H1 (cell line): Measurements from ENCODE around the gene CUEDC2. TPM values are rescaled to one million over a fixed set of nuclear protein-coding genes. Genes with fewer than 3 reads are reported as not detected.

Experiments
- CTCF ChIA-PET: fragments of 300-600 bp; sonication (Branson Sonifier 250); formaldehyde crosslinking; loops from one replicate; lab custom pipeline; 2021; ENCODE audit not compliant: partially characterized antibody; lab: Charles Lee
- POLR2A ChIA-PET: fragments of 300-600 bp; sonication (Branson Sonifier 250); formaldehyde crosslinking; loops from one replicate; lab custom pipeline; 2021; ENCODE audit warnings: inconsistent platforms; ENCODE audit not compliant: partially characterized antibody; lab: Charles Lee
- DNase-seq, 2 experiments: peaks; one replicate each; pipeline versions ENCODE4 v3.0.0 to v3.0.0-alpha.2; 2010 to 2022; ENCODE audit warnings: low spot score in 2 of 2, low read depth in 1 of 2, mixed read lengths in 1 of 2
- FAIRE-seq: peaks from 2 replicates; lab custom pipeline; 2011; peaks lifted over from hg19 to GRCh38; lab: Jason Lieb, UNC
- H2AFZ ChIP-seq: 2 replicates; pipeline ENCODE4 v1.8.1; 2012; ENCODE audit warnings: low read length, inconsistent platforms
- H2AK5ac ChIP-seq: 2 replicates; pipeline ENCODE4 v1.6.1; 2013; ENCODE audit warnings: low read depth, low read length
- H2BK120ac ChIP-seq: replicated peaks from 2 replicates; pipeline ENCODE3; 2013; ENCODE audit warnings: low read depth, low read length, inconsistent platforms
- H2BK12ac ChIP-seq: 2 replicates; pipeline ENCODE4 v1.6.1; 2013; ENCODE audit warnings: low read depth, low read length
- H2BK15ac ChIP-seq: 2 replicates; pipeline ENCODE4 v1.6.1; 2013; ENCODE audit warnings: low read length
- H2BK20ac ChIP-seq: 2 replicates; pipeline ENCODE4 v1.6.1; 2013; ENCODE audit warnings: low read length
- H2BK5ac ChIP-seq: 2 replicates; pipeline ENCODE4 v1.6.1; 2013; ENCODE audit warnings: low read depth, low read length
- H3K14ac ChIP-seq: 2 replicates; pipeline ENCODE4 v1.6.1; 2013; ENCODE audit warnings: inconsistent platforms; ENCODE audit not compliant: insufficient read length
- H3K18ac ChIP-seq: 2 replicates; pipeline ENCODE4 v1.6.1; 2013; ENCODE audit warnings: low read length; ENCODE audit errors: extremely low read depth
- H3K23ac ChIP-seq: 2 replicates; pipeline ENCODE4 v1.6.1; 2013; ENCODE audit warnings: inconsistent platforms; ENCODE audit not compliant: insufficient read length
- H3K23me2 ChIP-seq: 2 replicates; pipeline ENCODE4 v1.6.1; 2013; ENCODE audit warnings: low read depth, low read length
- H3K27ac ChIP-seq: 2 replicates; pipeline ENCODE4 v1.6.1; 2011; ENCODE audit warnings: low read depth, low read length, inconsistent platforms
- H3K27me3 ChIP-seq, 4 experiments: replicated peaks in 1 of 4; 1 replicate in 1 of 4; 2 replicates in 3 of 4; pipeline versions ENCODE4 v1.6.1 to v1.8.1; 2011 to 2013; ENCODE audit warnings: low read length in 3 of 4, mild to moderate bottlenecking in 3 of 4, inconsistent platforms in 2 of 4, mixed read lengths in 2 of 4, moderate library complexity in 1 of 4; ENCODE audit not compliant: control insufficient read depth in 3 of 4, insufficient read depth in 3 of 4; ENCODE audit errors: extremely low read depth in 1 of 4
- H3K36me3 ChIP-seq, 4 experiments: 2 replicates each; pipeline versions ENCODE4 v1.6.1 to v1.8.1; 2011 to 2013; ENCODE audit warnings: mild to moderate bottlenecking in 4 of 4, low read length in 3 of 4, moderate library complexity in 2 of 4, control low read depth in 1 of 4, inconsistent platforms in 1 of 4; ENCODE audit not compliant: insufficient read depth in 4 of 4, control insufficient read depth in 2 of 4
- H3K4ac ChIP-seq: replicated peaks from 2 replicates; pipeline ENCODE3; 2013; ENCODE audit warnings: low read length, low read depth, mixed read lengths, inconsistent platforms; ENCODE audit not compliant: insufficient read length
- H3K4me1 ChIP-seq, 4 experiments: replicated peaks in 1 of 4; 1 replicate in 1 of 4; 2 replicates in 3 of 4; pipeline versions ENCODE4 v1.6.1 to v1.8.1; 2011 to 2013; ENCODE audit warnings: low read length in 3 of 4, inconsistent platforms in 2 of 4, mixed read lengths in 1 of 4; ENCODE audit not compliant: insufficient read depth in 4 of 4, control insufficient read depth in 3 of 4
- H3K4me2 ChIP-seq, 2 experiments: 2 replicates each; pipeline versions ENCODE4 v1.6.1 to v1.8.1; 2011 to 2013; ENCODE audit warnings: low read depth in 2 of 2, low read length in 2 of 2, control low read depth in 1 of 2, inconsistent platforms in 1 of 2, mild to moderate bottlenecking in 1 of 2; ENCODE audit not compliant: insufficient read depth in 1 of 2
- H3K4me3 ChIP-seq, 4 experiments: fragments of 200-600, 300-600 bp in 1 of 4; sonication (generic), shearing (Covaris generic), sonication (Bioruptor Twin) in 1 of 4; 2 replicates each; pipeline versions ENCODE4 v1.5.1 to v1.8.1; 2011 to 2016; ENCODE audit warnings: low read length in 4 of 4, low read depth in 3 of 4, control low read depth in 2 of 4, inconsistent platforms in 2 of 4, mild to moderate bottlenecking in 2 of 4, mixed read lengths in 1 of 4, moderate library complexity in 1 of 4; ENCODE audit not compliant: insufficient read depth in 2 of 4; ENCODE audit errors: extremely low read depth in 1 of 4
- H3K56ac ChIP-seq: replicated peaks from 2 replicates; pipeline ENCODE3; 2013; ENCODE audit warnings: low read depth, mild to moderate bottlenecking, mixed read lengths, low read length, inconsistent platforms; ENCODE audit not compliant: insufficient read length
- H3K79me1 ChIP-seq: 2 replicates; pipeline ENCODE4 v1.6.1; 2013; ENCODE audit warnings: low read depth, low read length, control low read depth
- H3K79me2 ChIP-seq, 2 experiments: 2 replicates each; pipeline versions ENCODE4 v1.6.1 to v1.8.1; 2012 to 2013; ENCODE audit warnings: low read length in 2 of 2, mild to moderate bottlenecking in 2 of 2, inconsistent platforms in 1 of 2; ENCODE audit not compliant: insufficient read depth in 2 of 2, control insufficient read depth in 1 of 2
- H3K9ac ChIP-seq, 4 experiments: replicated peaks in 1 of 4; 1 replicate in 1 of 4; 2 replicates in 3 of 4; pipeline versions ENCODE4 v1.6.1 to v1.8.1; 2011 to 2013; ENCODE audit warnings: low read depth in 3 of 4, low read length in 3 of 4, control low read depth in 2 of 4, mild to moderate bottlenecking in 2 of 4, moderate library complexity in 2 of 4, inconsistent platforms in 1 of 4; ENCODE audit errors: extremely low read depth in 1 of 4
- H3K9me3 ChIP-seq, 2 experiments: 2 replicates each; pipeline versions ENCODE4 v1.6.1 to v1.8.1; 2012 to 2013; ENCODE audit warnings: mild to moderate bottlenecking in 2 of 2, moderate library complexity in 2 of 2, control low read depth in 1 of 2, inconsistent platforms in 1 of 2, low read depth in 1 of 2, low read length in 1 of 2, mixed read lengths in 1 of 2; ENCODE audit not compliant: insufficient read depth in 2 of 2
- H4K20me1 ChIP-seq, 2 experiments: replicated peaks in 1 of 2; 2 replicates each; pipeline versions ENCODE3 to v1.8.1; 2011 to 2013; ENCODE audit warnings: inconsistent platforms in 2 of 2, low read length in 2 of 2, mild to moderate bottlenecking in 1 of 2; ENCODE audit not compliant: insufficient read depth in 2 of 2, control insufficient read depth in 1 of 2
- H4K5ac ChIP-seq: 2 replicates; pipeline ENCODE4 v1.6.1; 2013; ENCODE audit warnings: low read length, low read depth, mixed read lengths, inconsistent platforms; ENCODE audit not compliant: insufficient read length
- H4K8ac ChIP-seq: 2 replicates; pipeline ENCODE4 v1.8.0; 2013; ENCODE audit warnings: mild to moderate bottlenecking, moderate library complexity, low read length, inconsistent platforms; ENCODE audit not compliant: insufficient read depth; ENCODE audit errors: extremely low read depth
- H4K91ac ChIP-seq: replicated peaks from 2 replicates; pipeline ENCODE3; 2013; ENCODE audit warnings: low read length, mixed read lengths, inconsistent platforms; ENCODE audit not compliant: insufficient read length
- ATF3 ChIP-seq: IDR thresholded peaks from 2 replicates; pipeline ENCODE4 v1.6.1; 2011; ENCODE audit warnings: low read depth, mild to moderate bottlenecking, low read length; ENCODE audit not compliant: insufficient read depth
- BCL11A ChIP-seq, 2 experiments: IDR thresholded peaks; one replicate each; pipeline ENCODE4 v1.6.1; 2011; ENCODE audit warnings: low read depth in 2 of 2, low read length in 2 of 2, mild to moderate bottlenecking in 2 of 2
- BRCA1 ChIP-seq: IDR thresholded peaks from 2 replicates; pipeline ENCODE4 v1.6.1; 2012; ENCODE audit warnings: low read depth, low read length, improper control_type of control experiment
- GABPA ChIP-seq: IDR thresholded peaks from 2 replicates; pipeline ENCODE4 v1.6.1; 2011; ENCODE audit warnings: mild to moderate bottlenecking, low read length, moderate library complexity, borderline replicate concordance; ENCODE audit not compliant: insufficient read depth
- KDM5A ChIP-seq: fragments of 200-600 bp; IDR thresholded peaks from 2 replicates; pipeline ENCODE4 v1.7.1; 2012; ENCODE audit warnings: mild to moderate bottlenecking, low read length, inconsistent platforms, mixed read lengths
- NRF1 ChIP-seq: IDR thresholded peaks from 2 replicates; pipeline ENCODE4 v1.6.1; 2011; ENCODE audit warnings: mild to moderate bottlenecking, low read depth, low read length, improper control_type of control experiment
- POLR2AphosphoS5 ChIP-seq: IDR thresholded peaks from 2 replicates; pipeline ENCODE4 v1.6.1; 2011; ENCODE audit warnings: low read depth, low read length
- SP4 ChIP-seq: IDR thresholded peaks from 2 replicates; pipeline ENCODE4 v1.6.1; 2012; ENCODE audit warnings: low read length, inconsistent platforms
- TAF1 ChIP-seq: IDR thresholded peaks from 2 replicates; pipeline ENCODE4 v1.6.1; 2011; ENCODE audit warnings: mild to moderate bottlenecking, low read depth, low read length
- polyA plus RNA-seq, 7 experiments: library from polyadenylated mRNA; depleted of rRNA in 3 of 7; stranded (reverse) in 5 of 7; unstranded in 2 of 7; fragments of >200 nt in 5 of 7; fragments of 200-250 nt in 2 of 7; gene quantifications; 1 replicate in 5 of 7; 2 replicates in 1 of 7; 4 replicates in 1 of 7; pipeline versions ENCODE4 v1.2.1 to v1.2.3, GENCODE V29; 2011 to 2013; ENCODE audit warnings: missing spikeins in 2 of 7, mixed read lengths in 2 of 7
- total RNA-seq: library from RNA; stranded (reverse); fragmentation: NEBNext Ultra II Directional; extraction: Animal tissue kit (Norgen Biotek cat#: 25700); gene quantifications from 2 replicates; pipeline ENCODE4 v1.2.1, GENCODE V29; 2021

Gene CUEDC2
- total and polyA plus RNA-seq, 2 of the 8 experiments (the other 6 are each of a cell fraction or from before 2014, with no cell fraction given) = 41.7 to 55.2 TPM

- no peak overlapping the region for H2BK15ac ChIP-seq
- no peak overlapping the region for H3K14ac ChIP-seq
- TF ChIP-seq ATF3 = no peak
- no peak for TF ChIP-seq TAF1
- no peak for TF ChIP-seq BCL11A (IDR thresholded peaks at IDR 0.05; ENCODE audit: low read depth in 2 of 2, low read length in 2 of 2)
- no peak for TF ChIP-seq KDM5A
- no peak for TF ChIP-seq SP4
- no peak for TF ChIP-seq NRF1
- TF ChIP-seq POLR2AphosphoS5 = no peak
- TF ChIP-seq BRCA1 = no peak
- no peak for TF ChIP-seq GABPA
- H2AK5ac ChIP-seq = no peak overlapping the region
- no peaks in the 10 kb centered on the region for H3K23me2 ChIP-seq
- no peak overlapping the region for H3K9ac ChIP-seq
- FAIRE-seq = no peak
- no peak overlapping the region for H3K27ac ChIP-seq
- no peaks in the 10 kb centered on the region for H3K79me1 ChIP-seq
- H2BK120ac ChIP-seq = no peak overlapping the region
- H3K9me3 ChIP-seq = no peaks in the 10 kb centered on the region
- no peaks in the 10 kb centered on the region; a peak in 1 of 7 replicates for H3K27me3 ChIP-seq
- ChIA-PET CTCF (interaction anchor here (0.9 to 8.1 kb wide), 32 partner anchors 10 to 326 kb away, joined by 3 to 77 read pairs (median 6); partner anchors contain the start of genes C10orf95 and FBXL15), POLR2A (interaction anchor here (1.1 to 2.7 kb wide), 5 partner anchors 16 to 86 kb away, joined by 3 to 11 read pairs (median 4); no protein-coding TSS in a partner anchor)
- no peak overlapping the region for H2BK12ac ChIP-seq
- H4K5ac ChIP-seq = no peak overlapping the region
- no peak overlapping the region for H2BK20ac ChIP-seq
- no peak overlapping the region for H4K91ac ChIP-seq
- H3K4me1 ChIP-seq = no peaks in the 10 kb centered on the region
- H4K8ac ChIP-seq = no peak overlapping the region
- H3K4ac ChIP-seq = no peak overlapping the region
- H3K36me3 ChIP-seq = peaks cover 17 to 41% (median 29%) of the 10 kb centered on the region in 4 experiments
- H3K4me3 ChIP-seq = no peak overlapping the region
- no peak for DNase-seq
- no peak overlapping the region for H2AFZ ChIP-seq
- no peaks in the 10 kb centered on the region for H3K79me2 ChIP-seq
- no peak overlapping the region for H3K4me2 ChIP-seq
- H2BK5ac ChIP-seq = no peak overlapping the region
- no peak overlapping the region for H3K56ac ChIP-seq
- H3K18ac ChIP-seq = no peak overlapping the region
- peaks cover 0 to 13% of the 10 kb centered on the region in 2 experiments for H4K20me1 ChIP-seq
- H3K23ac ChIP-seq = no peak overlapping the region
Observed at GRCh38 chr10:102479651-102480050, 47.3 kb upstream of the CUEDC2 start.
